T-helper 17 cell (primary cell): Measurements from ENCODE around the gene ZSCAN4. TPM values are rescaled to one million over a fixed set of nuclear protein-coding genes. Genes with fewer than 3 reads are reported as not detected.

ENCODE experiments used
- ATAC-seq: fragments of 150-1000 bp; cut with Tn5 transposase; 2 replicates; pipeline ENCODE4 v1.10.0; 2021; ENCODE audit warnings: mild to moderate bottlenecking, moderate library complexity
- DNase-seq, 3 donors: peaks; one replicate each; pipeline versions ENCODE4 v3.0.0 to v3.0.0-alpha.2; 2020 to 2021
- H3K9me3 ChIP-seq: one replicate; pipeline ENCODE4 v1.7.0; 2013; ENCODE audit warnings: low read length, mild to moderate bottlenecking; ENCODE audit not compliant: control insufficient read depth, poor library complexity, severe bottlenecking
- H3K27ac Mint-ChIP-seq: one replicate; pipeline ENCODE4 v1.8.0; 2022; ENCODE audit warnings: mild to moderate bottlenecking, moderate library complexity, mixed read lengths
- H3K27me3 Mint-ChIP-seq: one replicate; pipeline ENCODE4 v1.8.0; 2022; ENCODE audit warnings: mixed read lengths
- H3K36me3 Mint-ChIP-seq: one replicate; pipeline ENCODE4 v1.8.0; 2022; ENCODE audit warnings: low read depth, mixed read lengths
- H3K4me1 Mint-ChIP-seq: one replicate; pipeline ENCODE4 v1.8.0; 2022; ENCODE audit warnings: mild to moderate bottlenecking, mixed read lengths
- H3K4me3 Mint-ChIP-seq: one replicate; pipeline ENCODE4 v1.8.0; 2022; ENCODE audit warnings: mild to moderate bottlenecking, moderate library complexity, mixed read lengths
- total RNA-seq, 4 donors: library from RNA in 2 of 4; stranded (reverse) in 2 of 4; gene quantifications; one replicate each; pipeline ENCODE4 v1.2.3 and lab custom pipeline; 2022 to 2026

The ZSCAN4 gene
- total RNA-seq = not detected
- 0 reads per million in 2 donors for total RNA-seq (lab: John Stamatoyannopoulos, UW)

GRCh38 chr19:57668635-57669034, at the start of gene ZSCAN4:
ZSCAN4 (plus strand) TSS chr19:57668935; CDS start chr19:57676146, 7,211 bp downstream.
- Mint-ChIP-seq H3K36me3 (peaks cover 2% of the 10 kb centered on the region), H3K27ac (no peak within 1 kb of the TSS), H3K4me1 (peaks cover 6% of the 10 kb centered on the region), H3K27me3 (peaks cover 17% of the 10 kb centered on the region), H3K4me3 (no peak within 1 kb of the TSS)
- no peak for ATAC-seq
- no peak for DNase-seq
- no peaks in the 10 kb centered on the region for H3K9me3 ChIP-seq

- H3K9me3 ChIP-seq = peaks cover 68% of the 10 kb centered on the region
- Mint-ChIP-seq H3K4me1 (no peaks in the 10 kb centered on the region), H3K27me3 (no peaks in the 10 kb centered on the region), H3K4me3 (no peak overlapping the region), H3K27ac (no peak overlapping the region), H3K36me3 (peaks cover 15% of the 10 kb centered on the region)
- no peak for ATAC-seq
- no peak for DNase-seq
These were observed 47.9 kb upstream of the ZSCAN4 start for GRCh38 chr19:57620673-57621348.

GRCh38 chr19:57623091-57623490, 45.6 kb upstream of the ZSCAN4 start:
- no peaks in the 10 kb centered on the region for H3K27me3 Mint-ChIP-seq
- ATAC-seq = no peak
- no peak overlapping the region for H3K27ac Mint-ChIP-seq
- no peaks in the 10 kb centered on the region for H3K4me1 Mint-ChIP-seq
- peaks cover 6% of the 10 kb centered on the region for H3K36me3 Mint-ChIP-seq
- no peak for DNase-seq
- no peak overlapping the region for H3K4me3 Mint-ChIP-seq
- H3K9me3 ChIP-seq = peaks cover 53% of the 10 kb centered on the region

GRCh38 chr19:57632987-57633831, 35.5 kb upstream of the ZSCAN4 start, which contains the start of gene ZNF211:
ZNF211 (plus strand) TSS chr19:57633168; CDS start chr19:57633347, 179 bp downstream.
- Mint-ChIP-seq H3K36me3 (peaks cover 3% of the 10 kb centered on the region), H3K4me1 (peaks cover 11% of the 10 kb centered on the region), H3K27me3 (no peaks in the 10 kb centered on the region), H3K27ac (peak within 1 kb of the TSS; percentile 88), H3K4me3 (peak within 1 kb of the TSS; percentile 92)
- H3K9me3 ChIP-seq = peaks cover 3% of the 10 kb centered on the region
- ATAC-seq = peak; percentile 100
- DNase-seq = peak; percentile 66 to 76 (median 75)

- Mint-ChIP-seq H3K4me3 (peak overlapping the region; percentile 92), H3K4me1 (peaks cover 11% of the 10 kb centered on the region), H3K27ac (peak overlapping the region; percentile 88), H3K36me3 (peaks cover 3% of the 10 kb centered on the region), H3K27me3 (no peaks in the 10 kb centered on the region)
- DNase-seq (no peak), ATAC-seq (no peak)
- H3K9me3 ChIP-seq = peaks cover 7% of the 10 kb centered on the region
These were observed 35.0 kb upstream of the ZSCAN4 start for GRCh38 chr19:57633832-57634131.

- H3K27me3 Mint-ChIP-seq = no peaks in the 10 kb centered on the region
- DNase-seq = no peak
- ATAC-seq = no peak
- peaks cover 11% of the 10 kb centered on the region for H3K4me1 Mint-ChIP-seq
- peaks cover 12% of the 10 kb centered on the region for H3K36me3 Mint-ChIP-seq
- peaks cover 41% of the 10 kb centered on the region for H3K9me3 ChIP-seq
- H3K4me3 Mint-ChIP-seq = no peak overlapping the region
- no peak overlapping the region for H3K27ac Mint-ChIP-seq
These were observed 31.4 kb upstream of the ZSCAN4 start for GRCh38 chr19:57637379-57637778.

GRCh38 chr19:57641715-57642234, 27.0 kb upstream of the ZSCAN4 start:
- peaks cover 8% of the 10 kb centered on the region for H3K36me3 Mint-ChIP-seq
- no peak for ATAC-seq
- H3K27me3 Mint-ChIP-seq = no peaks in the 10 kb centered on the region

GRCh38 chr19:57642396-57643046, 26.2 kb upstream of the ZSCAN4 start:
- Mint-ChIP-seq H3K4me3 (no peak overlapping the region), H3K27me3 (no peaks in the 10 kb centered on the region), H3K27ac (no peak overlapping the region), H3K36me3 (peaks cover 8% of the 10 kb centered on the region), H3K4me1 (no peaks in the 10 kb centered on the region)
- DNase-seq = no peak
- ATAC-seq = no peak
- peaks cover 39% of the 10 kb centered on the region for H3K9me3 ChIP-seq

More at GRCh38 chr19:57641715-57642234, 27.0 kb upstream of the ZSCAN4 start:
- Mint-ChIP-seq H3K4me3 (no peak overlapping the region), H3K27ac (no peak overlapping the region), H3K4me1 (no peaks in the 10 kb centered on the region)
- DNase-seq = no peak
- H3K9me3 ChIP-seq = peaks cover 39% of the 10 kb centered on the region

GRCh38 chr19:57643734-57644133, 25.0 kb upstream of the ZSCAN4 start:
- no peaks in the 10 kb centered on the region for H3K4me1 Mint-ChIP-seq
- ATAC-seq (no peak), DNase-seq (no peak)
- no peaks in the 10 kb centered on the region for H3K27me3 Mint-ChIP-seq
- no peak overlapping the region for H3K27ac Mint-ChIP-seq
- no peak overlapping the region for H3K4me3 Mint-ChIP-seq
- H3K36me3 Mint-ChIP-seq = peaks cover 8% of the 10 kb centered on the region
- peaks cover 36% of the 10 kb centered on the region for H3K9me3 ChIP-seq

- DNase-seq (no peak), ATAC-seq (no peak)
- Mint-ChIP-seq H3K27me3 (no peaks in the 10 kb centered on the region), H3K4me3 (no peak overlapping the region), H3K36me3 (peaks cover 4% of the 10 kb centered on the region), H3K4me1 (no peaks in the 10 kb centered on the region), H3K27ac (no peak overlapping the region)
- H3K9me3 ChIP-seq = no peaks in the 10 kb centered on the region
These were observed 20.3 kb upstream of the ZSCAN4 start for GRCh38 chr19:57648331-57649003.

- Mint-ChIP-seq H3K4me1 (no peaks in the 10 kb centered on the region), H3K4me3 (peak overlapping the region; percentile 39), H3K36me3 (peaks cover 6% of the 10 kb centered on the region), H3K27me3 (no peaks in the 10 kb centered on the region), H3K27ac (no peak overlapping the region)
- peaks cover 2% of the 10 kb centered on the region for H3K9me3 ChIP-seq
- no peak for ATAC-seq
- no peak for DNase-seq
These were observed 17.1 kb upstream of the ZSCAN4 start for GRCh38 chr19:57651654-57651996.

- Mint-ChIP-seq H3K27ac (no peak overlapping the region), H3K4me1 (no peaks in the 10 kb centered on the region), H3K36me3 (peaks cover 6% of the 10 kb centered on the region), H3K27me3 (no peaks in the 10 kb centered on the region), H3K4me3 (no peak overlapping the region)
- ATAC-seq = no peak
- H3K9me3 ChIP-seq = peaks cover 2% of the 10 kb centered on the region
- no peak for DNase-seq
These were observed 15.0 kb upstream of the ZSCAN4 start for GRCh38 chr19:57653689-57654088.

- no peak for DNase-seq
These were observed 13.3 kb upstream of the ZSCAN4 start for GRCh38 chr19:57655443-57655842.

More at GRCh38 chr19:57655443-57655842, 13.3 kb upstream of the ZSCAN4 start:
- Mint-ChIP-seq H3K27me3 (peaks cover 12% of the 10 kb centered on the region), H3K4me1 (no peaks in the 10 kb centered on the region), H3K27ac (no peak overlapping the region), H3K36me3 (peaks cover 6% of the 10 kb centered on the region), H3K4me3 (no peak overlapping the region)
- no peak for ATAC-seq
- peaks cover 2% of the 10 kb centered on the region for H3K9me3 ChIP-seq
